Choroid plexus epithelial cell (primary cell): ENCODE data around the gene ABLIM3.

Experiments used
- DNase-seq: peaks from one replicate; pipeline ENCODE4 v3.0.0-alpha.2; 2010; ENCODE audit warnings: low read depth
- H3K4me3 ChIP-seq: 2 replicates; pipeline ENCODE4 v1.5.1; 2011; ENCODE audit warnings: low read depth, mild to moderate bottlenecking, control low read depth, low read length, moderate library complexity
- CTCF ChIP-seq: conservative IDR thresholded peaks from 2 replicates; pipeline ENCODE4 v1.5.1; 2011; ENCODE audit warnings: low read depth, mild to moderate bottlenecking, control low read depth, inconsistent platforms, low read length, moderate library complexity

ABLIM3 gene

GRCh38 chr5:149237662-149238061 lies 96.4 kb downstream of the ABLIM3 start:
- H3K4me3 ChIP-seq, result no peak overlapping the region
- peak; percentile 61 for TF ChIP-seq CTCF
- peak; percentile 44 for DNase-seq

GRCh38 chr5:149238540-149238939 lies 97.2 kb downstream of the ABLIM3 start:
- DNase-seq, result peak; percentile 55
- no peak overlapping the region for H3K4me3 ChIP-seq
- TF ChIP-seq CTCF, result peak; percentile 59

- no peak for DNase-seq
- H3K4me3 ChIP-seq, result no peak overlapping the region
- no peak for TF ChIP-seq CTCF
These were observed 98.6 kb downstream of the ABLIM3 start for GRCh38 chr5:149239917-149240316.

- no peak for DNase-seq
These were observed 99.2 kb downstream of the ABLIM3 start for GRCh38 chr5:149240354-149240998.

GRCh38 chr5:149242339-149242738 lies 101.0 kb downstream of the ABLIM3 start:
- no peak for TF ChIP-seq CTCF
- H3K4me3 ChIP-seq, result no peak overlapping the region
- no peak for DNase-seq

More at GRCh38 chr5:149240354-149240998, 99.2 kb downstream of the ABLIM3 start:
- no peak for TF ChIP-seq CTCF
- no peak overlapping the region for H3K4me3 ChIP-seq

GRCh38 chr5:149246906-149247305 lies 105.6 kb downstream of the ABLIM3 start:
- TF ChIP-seq CTCF, result no peak
- H3K4me3 ChIP-seq, result no peak overlapping the region
- DNase-seq, result no peak

- H3K4me3 ChIP-seq, result no peak overlapping the region
- DNase-seq, result no peak
- no peak for TF ChIP-seq CTCF
These were observed 106.4 kb downstream of the ABLIM3 start for GRCh38 chr5:149247726-149248125.
